Measurements from ENCODE around the gene PLOD1. TPM values are rescaled to one million over a fixed set of nuclear protein-coding genes. Genes with fewer than 3 reads are reported as not detected.

PLOD1 gene
- total RNA-seq, 2 donors from 2014 or later = 17.9 to 32.8 TPM

DNA sequence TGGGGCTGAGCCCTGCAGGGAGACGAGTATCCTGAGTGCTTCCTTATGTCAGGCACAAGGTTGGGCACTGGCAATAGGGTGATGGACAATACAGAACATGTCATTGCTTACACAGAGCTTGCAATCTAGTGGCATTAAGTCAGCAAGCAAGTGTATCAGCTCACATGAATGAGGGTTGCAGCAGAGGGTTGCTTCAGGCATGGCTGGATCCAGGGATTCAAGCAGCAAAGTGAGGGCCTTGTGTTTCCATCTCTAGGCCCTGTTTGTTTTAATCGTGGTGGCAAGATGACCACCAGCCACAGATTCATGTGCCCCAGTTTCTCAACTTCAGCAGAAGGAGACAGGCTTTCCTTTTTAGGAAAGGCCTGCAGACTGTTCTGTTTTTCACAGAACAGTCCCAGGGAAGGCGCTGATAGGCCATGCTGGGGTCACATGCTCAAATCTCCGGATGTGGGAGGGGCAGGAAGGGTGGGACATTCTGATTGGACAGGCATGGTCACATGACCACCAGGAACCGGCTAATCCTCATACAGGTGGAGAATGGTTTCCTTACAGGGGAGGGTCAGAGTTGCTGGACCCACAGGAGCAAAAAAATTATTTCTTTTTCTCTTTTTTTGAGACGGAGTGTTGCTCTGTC lies 14.4 kb downstream of the PLOD1 start:
- DNase-seq (ENCODE audit: low spot score in 2 of 2) (no peak), ATAC-seq (peak in 1 of 2 donors; percentile 68)
- H3K27ac Mint-ChIP-seq = no peak overlapping the region
- peaks cover 0 to 19% of the 10 kb centered on the region in 2 donors for H3K36me3 Mint-ChIP-seq
- peaks cover 0 to 6% of the 10 kb centered on the region in 2 donors for H3K9me3 Mint-ChIP-seq

DNA sequence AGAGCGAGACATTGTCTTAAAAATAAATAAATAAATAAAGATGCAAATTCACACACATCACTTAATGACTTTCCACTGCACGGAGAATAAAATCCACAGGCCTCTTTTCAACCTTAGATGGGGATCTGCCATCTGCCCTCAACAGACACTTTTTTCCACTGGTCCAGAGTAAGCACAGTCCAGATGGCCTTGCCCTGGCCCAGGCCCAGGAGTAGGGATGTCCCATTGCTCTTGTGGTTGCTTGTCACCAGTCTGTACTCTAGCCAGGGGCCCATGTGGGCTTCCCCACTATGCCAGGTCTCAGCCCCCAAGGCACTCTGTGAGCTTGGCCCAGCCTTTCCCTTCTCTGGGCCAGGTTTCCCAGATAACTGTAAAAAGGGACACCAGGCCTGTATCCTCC lies 17.4 kb downstream of the PLOD1 start:
- DNase-seq (ENCODE audit: low spot score in 2 of 2) = no peak
- H3K36me3 Mint-ChIP-seq = peaks cover 0 to 11% of the 10 kb centered on the region in 2 donors
- no peak for ATAC-seq
- no peak overlapping the region for H3K27ac Mint-ChIP-seq
- H3K9me3 Mint-ChIP-seq = no peaks in the 10 kb centered on the region

- peaks cover 0 to 11% of the 10 kb centered on the region in 2 donors for H3K36me3 Mint-ChIP-seq
- ATAC-seq = no peak
- no peaks in the 10 kb centered on the region for H3K9me3 Mint-ChIP-seq
- no peak for DNase-seq (ENCODE audit: low spot score in 2 of 2)
- H3K27ac Mint-ChIP-seq = no peak overlapping the region
Observed at GRCh38 chr1:11952455-11953109, 18.1 kb downstream of the PLOD1 start.

DNA sequence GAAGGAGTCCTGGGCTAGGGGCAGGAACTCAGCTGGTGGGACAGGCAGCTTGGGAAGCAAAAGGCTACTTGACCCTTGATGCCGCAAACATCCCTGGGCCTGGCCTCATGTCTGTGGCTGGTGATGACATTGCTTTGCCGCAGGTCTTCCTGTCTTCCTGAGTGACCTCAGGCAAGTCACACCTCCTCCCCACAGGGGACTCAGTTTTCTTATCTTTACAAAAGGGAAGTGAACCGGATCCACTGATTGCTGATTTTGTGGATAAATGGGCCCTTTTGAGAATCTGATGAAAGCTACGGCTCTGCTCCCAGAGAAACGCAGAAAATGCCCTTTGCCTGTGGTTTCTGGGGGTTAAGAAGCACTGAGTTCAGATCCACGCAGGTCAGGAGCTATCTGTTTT lies 20.7 kb downstream of the PLOD1 start:
- Mint-ChIP-seq H3K27ac (no peak overlapping the region), H3K9me3 (no peaks in the 10 kb centered on the region), H3K36me3 (no peaks in the 10 kb centered on the region)
- ATAC-seq (no peak), DNase-seq (ENCODE audit: low spot score in 2 of 2) (no peak)

GRCh38 chr1:11957398-11957797 lies 22.9 kb downstream of the PLOD1 start:
- H3K36me3 Mint-ChIP-seq = no peaks in the 10 kb centered on the region
- H3K27ac Mint-ChIP-seq = no peak overlapping the region
- DNase-seq (ENCODE audit: low spot score in 2 of 2) (no peak), ATAC-seq (no peak)
- no peaks in the 10 kb centered on the region for H3K9me3 Mint-ChIP-seq

DNA sequence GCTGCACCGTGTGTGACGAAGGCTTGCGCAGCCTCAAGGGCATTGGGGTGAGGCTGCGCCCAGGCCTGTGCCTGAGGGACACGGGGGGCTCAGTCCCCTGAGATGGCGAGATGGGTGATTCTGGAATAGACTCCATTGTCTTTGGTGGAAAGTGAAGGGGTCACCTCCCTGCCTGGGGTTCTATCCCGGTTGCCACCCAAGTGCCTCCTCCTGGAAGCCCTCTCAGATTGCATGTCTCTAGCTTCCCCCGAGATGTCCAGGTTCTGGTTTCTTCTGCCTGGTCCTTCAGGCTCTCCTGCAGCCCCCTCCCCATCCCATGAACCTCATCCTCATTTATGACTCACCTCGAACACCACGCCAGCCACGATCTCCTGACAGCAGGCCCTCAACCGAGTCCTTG lies 23.4 kb downstream of the PLOD1 start:
- Mint-ChIP-seq H3K36me3 (no peaks in the 10 kb centered on the region), H3K9me3 (no peaks in the 10 kb centered on the region), H3K27ac (no peak overlapping the region)
- DNase-seq (ENCODE audit: low spot score in 2 of 2) = no peak
- no peak for ATAC-seq

DNA sequence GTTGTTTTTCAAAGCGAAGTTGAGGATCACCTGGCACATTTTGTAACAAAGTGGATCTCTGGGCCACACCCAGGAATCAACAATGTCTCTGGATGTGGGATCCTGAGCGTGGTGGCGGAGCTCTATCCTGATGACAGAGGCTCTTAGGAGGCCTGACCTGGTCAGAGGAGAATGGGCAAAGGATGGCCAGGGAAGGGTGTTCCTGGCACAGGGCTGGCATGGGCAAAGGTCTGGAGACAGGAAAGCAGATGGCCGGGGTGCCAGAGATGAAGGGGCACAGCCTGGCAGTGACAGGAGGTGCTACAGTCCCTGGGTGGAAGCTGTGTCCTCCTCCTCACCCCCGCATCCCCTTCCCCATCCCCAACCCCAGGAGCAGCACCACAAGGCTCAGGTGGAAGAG lies 25.8 kb downstream of the PLOD1 start:
- Mint-ChIP-seq H3K9me3 (no peaks in the 10 kb centered on the region), H3K27ac (peak overlapping the region in 1 of 2 donors; percentile 79), H3K36me3 (no peaks in the 10 kb centered on the region)
- ATAC-seq (no peak), DNase-seq (ENCODE audit: low spot score in 2 of 2) (no peak)

GRCh38 chr1:11960715-11961114 lies 26.2 kb downstream of the PLOD1 start:
- Mint-ChIP-seq H3K9me3 (no peaks in the 10 kb centered on the region), H3K36me3 (no peaks in the 10 kb centered on the region), H3K27ac (no peak overlapping the region)
- no peak for DNase-seq (ENCODE audit: low spot score in 2 of 2)
- no peak for ATAC-seq

GRCh38 chr1:11961230-11961629 lies 26.7 kb downstream of the PLOD1 start:
- no peaks in the 10 kb centered on the region for H3K36me3 Mint-ChIP-seq
- ATAC-seq (no peak), DNase-seq (ENCODE audit: low spot score in 2 of 2) (no peak)
- H3K9me3 Mint-ChIP-seq = no peaks in the 10 kb centered on the region
- H3K27ac Mint-ChIP-seq = no peak overlapping the region

- Mint-ChIP-seq H3K9me3 (no peaks in the 10 kb centered on the region), H3K27ac (peak overlapping the region in 1 of 2 donors; percentile 36), H3K36me3 (no peaks in the 10 kb centered on the region)
- ATAC-seq (no peak), DNase-seq (ENCODE audit: low spot score in 2 of 2) (no peak)
Observed at GRCh38 chr1:11963622-11964021, 29.1 kb downstream of the PLOD1 start.

DNA sequence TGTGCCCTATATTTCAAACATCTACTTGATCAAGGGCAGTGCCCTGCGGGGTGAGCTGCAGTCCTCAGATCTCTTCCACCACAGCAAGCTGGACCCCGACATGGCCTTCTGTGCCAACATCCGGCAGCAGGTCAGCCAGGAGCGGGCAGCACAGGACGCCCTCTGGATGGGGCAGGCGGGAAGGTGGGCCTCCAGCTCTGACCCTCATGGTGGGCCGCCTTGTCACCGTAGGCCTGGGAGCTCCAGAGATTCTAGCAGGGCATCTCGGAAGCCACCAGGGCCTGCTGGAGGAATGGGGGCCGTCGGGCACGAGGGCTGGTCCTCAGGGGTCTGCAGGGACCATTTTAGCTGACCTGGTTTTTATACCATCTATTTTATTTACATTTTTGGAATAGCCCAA lies 30.1 kb downstream of the PLOD1 start:
- no peak for ATAC-seq
- no peak for DNase-seq (ENCODE audit: low spot score in 2 of 2)
- no peak overlapping the region for H3K27ac Mint-ChIP-seq
- H3K9me3 Mint-ChIP-seq = no peaks in the 10 kb centered on the region
- H3K36me3 Mint-ChIP-seq = no peaks in the 10 kb centered on the region

DNA sequence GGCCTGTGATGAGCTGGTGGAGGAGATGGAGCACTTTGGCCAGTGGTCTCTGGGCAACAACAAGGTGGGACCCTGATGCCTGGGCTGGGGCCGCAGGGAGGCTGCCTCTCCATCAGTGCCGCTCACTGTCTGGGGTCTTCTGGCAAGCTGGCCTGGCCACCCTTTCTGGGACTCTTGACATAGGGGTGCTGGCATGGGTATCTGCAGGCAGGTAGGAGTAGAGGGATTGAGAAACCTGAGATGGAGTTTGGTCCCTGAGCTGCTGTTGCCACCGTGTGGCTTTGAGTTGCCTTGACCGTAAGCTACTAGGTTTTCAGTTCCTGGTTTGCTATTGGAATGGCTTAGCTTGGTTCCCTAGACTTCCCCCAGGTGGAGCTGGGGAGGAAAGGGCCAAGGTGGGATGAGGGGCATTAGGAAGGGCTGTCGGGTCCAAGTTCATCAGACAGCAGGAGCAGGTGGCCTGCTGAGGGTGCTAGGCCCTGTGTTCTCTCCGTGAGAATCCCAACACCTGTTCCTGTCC lies 32.6 kb downstream of the PLOD1 start:
- no peaks in the 10 kb centered on the region for H3K36me3 Mint-ChIP-seq
- no peak for DNase-seq (ENCODE audit: low spot score in 2 of 2)
- H3K9me3 Mint-ChIP-seq = no peaks in the 10 kb centered on the region
- H3K27ac Mint-ChIP-seq = peak overlapping the region in 1 of 2 donors; percentile 36
- ATAC-seq = no peak

DNA sequence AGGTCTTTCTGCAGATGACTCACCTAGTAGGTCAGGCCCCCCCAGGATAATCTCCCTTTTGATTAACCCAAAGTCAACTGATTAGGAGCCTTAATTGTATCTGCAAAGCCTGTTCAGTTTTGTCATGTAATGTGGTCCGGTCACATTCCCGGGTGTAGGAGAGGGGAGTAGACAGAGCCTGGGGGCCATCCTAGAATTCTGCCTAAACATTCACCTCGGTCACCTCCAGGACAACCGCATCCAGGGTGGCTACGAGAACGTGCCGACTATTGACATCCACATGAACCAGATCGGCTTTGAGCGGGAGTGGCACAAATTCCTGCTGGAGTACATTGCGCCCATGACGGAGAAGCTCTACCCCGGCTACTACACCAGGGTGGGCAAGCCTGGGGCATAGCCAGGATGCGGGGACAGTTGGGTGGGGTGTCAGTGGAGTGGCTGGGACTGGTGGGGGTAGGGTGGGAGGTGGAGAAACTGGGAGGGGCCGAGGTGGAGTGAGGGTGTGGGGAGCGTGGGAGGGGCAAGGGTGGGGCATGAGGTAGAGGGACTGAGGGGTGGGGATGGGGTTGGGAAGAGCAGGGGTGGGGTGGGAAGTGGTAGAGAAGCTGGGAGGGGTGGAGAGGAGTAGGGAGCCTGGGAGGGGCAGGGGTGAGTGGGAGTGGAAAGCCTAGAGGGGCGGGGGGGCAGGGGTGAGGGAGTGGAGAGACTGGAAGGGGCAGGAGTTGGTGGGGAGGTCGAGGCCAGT lies 36.1 kb downstream of the PLOD1 start:
- ATAC-seq = no peak
- DNase-seq (ENCODE audit: low spot score in 2 of 2) = no peak
- Mint-ChIP-seq H3K36me3 (peaks cover 0 to 6% of the 10 kb centered on the region in 2 donors), H3K27ac (no peak overlapping the region), H3K9me3 (no peaks in the 10 kb centered on the region)

DNA sequence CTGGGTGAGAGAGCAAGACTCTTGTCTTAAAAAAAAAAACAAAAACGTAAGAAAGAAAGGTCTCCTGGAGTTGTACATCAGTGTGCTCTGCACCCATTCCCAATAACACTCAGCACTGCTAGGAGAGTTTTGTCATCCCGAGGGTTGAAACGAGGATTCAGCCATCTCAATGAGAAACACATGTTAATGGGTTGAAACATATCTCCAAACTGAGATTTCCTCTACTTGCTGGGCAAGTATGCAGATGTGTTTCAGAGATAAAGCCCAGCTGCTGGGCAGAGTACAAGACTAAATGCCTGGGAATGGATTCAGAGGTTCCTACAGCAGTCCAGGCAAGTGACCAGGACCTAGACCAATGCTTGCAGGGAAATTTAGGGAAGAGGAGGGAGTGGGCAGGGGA lies 43.1 kb downstream of the PLOD1 start:
- DNase-seq (ENCODE audit: low spot score in 2 of 2) (no peak), ATAC-seq (no peak)
- Mint-ChIP-seq H3K9me3 (no peaks in the 10 kb centered on the region), H3K27ac (no peak overlapping the region), H3K36me3 (peaks cover 12 to 25% of the 10 kb centered on the region in 2 donors)

- DNase-seq (ENCODE audit: low spot score in 2 of 2) = no peak
- ATAC-seq = no peak
- H3K36me3 Mint-ChIP-seq = peaks cover 12 to 25% of the 10 kb centered on the region in 2 donors
- H3K27ac Mint-ChIP-seq = no peak overlapping the region
- no peaks in the 10 kb centered on the region for H3K9me3 Mint-ChIP-seq
Observed at GRCh38 chr1:11978301-11978700, 43.8 kb downstream of the PLOD1 start.

GRCh38 chr1:11979028-11979850 lies 44.7 kb downstream of the PLOD1 start:
- ATAC-seq (no peak), DNase-seq (ENCODE audit: low spot score in 2 of 2) (no peak)
- peak overlapping the region; percentile 84 to 95 for H3K27ac Mint-ChIP-seq
- H3K36me3 Mint-ChIP-seq = peaks cover 12 to 25% of the 10 kb centered on the region in 2 donors
- no peaks in the 10 kb centered on the region for H3K9me3 Mint-ChIP-seq
